Activated T-helper 1 cell treated with Interleukin-2 at 50 U/mL for 16 hours (primary cell): ENCODE results near the gene KRTAP5-6.
"Not testable (repeated sequence)": the region's sequence is repeated elsewhere in the genome, so short reads cannot be mapped to it uniquely, and the experiment has no call there.

Experiments
- DNase-seq: peaks from one replicate; pipeline ENCODE4 v3.0.0-alpha.2; 2020; ENCODE audit warnings: low read depth

The KRTAP5-6 gene

GRCh38 chr11:1661454-1662269 is 35.3 kb upstream of the KRTAP5-6 start:
- not testable (repeated sequence) for DNase-seq

GRCh38 chr11:1662699-1663283 is 34.2 kb upstream of the KRTAP5-6 start:
- DNase-seq, result not testable (repeated sequence)

DNA sequence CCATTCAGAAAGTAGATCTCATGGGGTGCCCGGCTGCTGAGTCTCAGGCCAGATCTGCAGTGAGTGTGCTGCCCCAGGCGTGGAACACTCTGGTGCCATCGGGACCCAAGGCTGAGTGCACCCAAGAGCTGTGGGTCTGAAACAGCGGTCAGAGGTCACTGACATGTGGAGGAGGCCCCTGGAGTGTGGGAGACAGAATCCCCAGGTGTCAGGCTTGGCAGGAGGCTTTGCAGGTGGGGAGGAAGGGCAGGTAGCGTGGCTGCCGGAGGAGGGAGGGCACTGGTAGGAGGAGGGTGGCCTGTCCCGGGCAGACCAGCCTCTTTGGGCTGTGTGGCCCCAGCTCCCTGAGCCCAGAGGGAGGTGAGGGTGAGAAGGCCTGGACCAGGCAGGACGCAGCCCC is 31.7 kb upstream of the KRTAP5-6 start:
- no peak for DNase-seq

DNA sequence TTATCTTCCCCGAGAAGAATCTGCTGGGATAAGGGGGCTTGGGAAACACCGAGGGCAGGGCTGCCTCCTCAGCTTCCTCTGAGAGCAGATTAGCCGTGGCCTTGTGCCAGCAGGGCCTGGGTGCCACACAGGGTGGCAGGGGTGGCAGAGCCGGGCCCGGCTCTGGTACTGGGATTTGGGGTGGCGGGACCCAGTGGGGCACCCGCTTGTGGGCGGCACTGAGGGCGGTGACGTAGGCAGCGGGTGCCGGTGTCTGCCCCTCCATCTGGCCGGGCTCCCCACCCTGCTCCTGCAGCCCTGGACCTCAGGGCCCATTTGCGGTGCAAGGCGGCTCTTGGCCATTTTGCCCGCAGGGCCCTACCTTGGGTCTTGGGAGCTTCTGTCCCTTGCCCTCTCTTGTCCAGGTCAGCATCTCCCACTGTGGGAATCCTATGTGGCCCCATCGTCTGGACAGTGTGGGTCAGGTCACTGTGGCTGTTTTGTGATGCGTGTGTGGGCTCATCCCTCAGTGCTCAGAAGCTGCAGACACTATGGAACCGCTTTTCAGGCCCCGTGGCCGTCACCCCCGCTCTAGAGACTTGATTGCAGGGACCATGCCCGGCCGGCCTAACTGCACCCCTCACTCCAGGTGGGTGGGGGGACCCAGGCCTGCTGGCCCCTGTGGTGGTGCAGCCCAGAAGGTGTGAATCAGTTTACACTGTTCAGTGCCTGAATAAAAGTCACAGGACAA is 29.7 kb upstream of the KRTAP5-6 start:
- DNase-seq, result no peak

DNA sequence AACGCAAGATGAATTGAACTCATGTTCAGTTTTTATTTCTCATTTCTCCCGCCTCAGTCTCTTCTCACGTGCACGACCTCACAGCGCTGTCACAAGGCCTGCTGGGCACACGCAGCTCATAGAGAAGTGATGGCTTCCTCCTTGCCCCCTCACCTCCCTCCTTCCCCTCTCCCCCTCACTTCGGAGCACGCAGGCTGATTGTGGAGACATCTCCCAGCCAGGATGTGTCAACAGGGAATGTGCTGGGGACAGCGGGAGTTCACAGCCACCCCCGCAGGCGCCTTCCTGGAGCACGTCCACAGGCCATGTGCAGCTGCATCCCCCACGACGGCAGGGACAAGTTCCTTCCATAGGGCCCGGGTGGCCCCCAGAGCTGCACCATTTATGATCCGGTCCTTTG is 29.1 kb upstream of the KRTAP5-6 start:
- DNase-seq, result no peak

- no peak for DNase-seq
Observed at GRCh38 chr11:1668911-1669473, 28.0 kb upstream of the KRTAP5-6 start.

- DNase-seq, result no peak
Observed at GRCh38 chr11:1669546-1670218, 27.3 kb upstream of the KRTAP5-6 start.

DNA sequence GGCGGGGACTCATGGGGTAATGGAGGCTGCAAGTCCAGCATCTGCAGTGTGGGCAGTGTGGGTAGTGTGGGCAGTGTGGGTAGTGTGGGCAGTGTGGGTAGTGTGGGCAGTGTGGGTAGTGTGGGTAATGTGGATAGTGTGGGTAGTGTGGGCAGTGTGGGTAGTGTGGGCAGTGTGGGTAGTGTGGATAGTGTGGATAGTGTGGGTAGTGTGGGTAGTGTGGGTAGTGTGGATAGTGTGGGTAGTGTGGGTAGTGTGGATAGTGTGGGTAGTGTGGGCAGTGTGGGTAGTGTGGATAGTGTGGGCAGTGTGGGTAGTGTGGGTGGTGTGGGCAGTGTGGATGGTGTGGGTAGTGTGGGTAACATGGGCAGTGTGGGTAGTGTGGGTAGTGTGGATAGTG is 26.5 kb upstream of the KRTAP5-6 start:
- DNase-seq, result not testable (repeated sequence)

DNA sequence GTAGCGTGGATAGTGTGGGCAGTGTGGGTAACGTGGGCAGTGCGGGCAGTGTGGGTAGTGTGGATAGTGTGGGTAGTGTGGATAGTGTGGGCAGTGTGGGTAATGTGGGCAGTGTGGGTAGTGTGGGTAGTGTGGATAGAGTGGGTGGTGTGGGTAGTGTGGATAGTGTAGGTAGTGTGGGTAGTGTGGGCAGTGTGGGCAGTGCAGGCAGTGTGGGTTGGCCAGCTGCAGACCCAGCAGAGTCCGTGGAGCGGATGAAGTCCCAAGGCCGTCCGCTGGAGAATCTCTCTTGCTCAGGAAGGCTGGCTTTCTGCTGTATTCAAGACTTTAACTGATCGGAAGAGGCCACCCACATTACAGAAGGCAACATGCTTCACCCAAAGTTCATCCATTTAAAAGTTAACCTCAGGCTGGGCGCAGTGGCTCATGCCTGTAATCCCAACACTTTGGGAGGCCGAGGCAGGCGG is 26.1 kb upstream of the KRTAP5-6 start:
- no peak for DNase-seq

- no peak for DNase-seq
Observed at GRCh38 chr11:1671658-1672057, 25.3 kb upstream of the KRTAP5-6 start.

- DNase-seq, result no peak
Observed at GRCh38 chr11:1672613-1673350, 24.2 kb upstream of the KRTAP5-6 start.

GRCh38 chr11:1673446-1674172 is 23.4 kb upstream of the KRTAP5-6 start:
- no peak for DNase-seq

GRCh38 chr11:1674173-1675131 is 22.5 kb upstream of the KRTAP5-6 start:
- no peak for DNase-seq

GRCh38 chr11:1675536-1676228 is 21.3 kb upstream of the KRTAP5-6 start:
- DNase-seq, result no peak

DNA sequence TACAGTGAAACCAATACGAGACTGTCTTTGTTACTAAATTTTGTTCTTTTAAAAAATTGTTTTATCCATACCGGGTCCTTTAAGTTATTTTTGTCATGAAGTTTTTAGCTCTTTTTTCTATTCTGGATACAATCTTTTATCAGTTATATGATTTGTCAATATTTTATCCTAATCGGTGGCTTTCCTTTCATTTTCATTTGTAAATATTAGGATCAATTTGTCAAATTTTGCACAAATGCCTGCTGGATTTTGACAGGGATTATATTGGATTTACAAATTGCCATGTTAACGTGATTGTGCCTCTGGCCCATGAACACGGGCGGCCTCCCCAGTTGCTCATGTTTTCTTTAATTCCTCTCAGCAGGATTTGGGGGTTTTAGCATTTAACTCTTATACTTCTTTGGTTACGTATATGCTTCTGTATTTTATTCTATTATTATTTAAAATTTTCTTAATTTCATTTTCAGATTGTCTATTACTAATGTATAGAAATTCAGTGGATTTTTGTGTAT is 20.7 kb upstream of the KRTAP5-6 start:
- no peak for DNase-seq

GRCh38 chr11:1679881-1680280 is 17.1 kb upstream of the KRTAP5-6 start:
- no peak for DNase-seq

GRCh38 chr11:1682225-1682905 is 14.6 kb upstream of the KRTAP5-6 start:
- DNase-seq, result no peak

- not testable (repeated sequence) for DNase-seq
Observed at GRCh38 chr11:1683216-1683615, 13.8 kb upstream of the KRTAP5-6 start.
